Measurements from ENCODE around the gene EBPL. TPM values are rescaled to one million over a fixed set of nuclear protein-coding genes. Genes with fewer than 3 reads are reported as not detected.

Gene EBPL
- total and polyA plus RNA-seq, 2 of the 4 experiments (the other 2 are of a cell fraction), result 57.9 to 65.3 TPM

GRCh38 chr13:49716615-49717014, 25.3 kb upstream of the EBPL start:
- no peak overlapping the region for H2AK5ac ChIP-seq (ENCODE audit: low read depth, low read length)
- H3K9me3 ChIP-seq (ENCODE audit: control insufficient read depth, insufficient read depth, low read length), result peaks cover 8% of the 10 kb centered on the region
- no peak overlapping the region for H2BK20ac ChIP-seq (ENCODE audit: low read depth, low read length)
- WGBS, 2 experiments (ENCODE audit: extremely low coverage in 2 of 2, insufficient read length in 1 of 2), result 100% methylated on average over 1 of the region's 6 CpGs; no CpG with 5 or more reads in 1 of the 2 experiments
- no peak overlapping the region for H2AFZ ChIP-seq (replicated peaks; ENCODE audit: low read length, poor library complexity)
- no TSS peak for BruUV-seq (replicated peaks)
- no peak overlapping the region for H4K5ac ChIP-seq (ENCODE audit: low read depth, low read length)
- no peak overlapping the region for H2BK120ac ChIP-seq (ENCODE audit: low read depth, low read length)
- H3K36me3 ChIP-seq (ENCODE audit: control insufficient read depth, insufficient read depth, low read length), result peaks cover 19% of the 10 kb centered on the region
- H2AK9ac ChIP-seq (replicated peaks; ENCODE audit: low read depth, low read length, poor library complexity), result no peak overlapping the region
- no peak overlapping the region for H3K56ac ChIP-seq (ENCODE audit: extremely low read depth, insufficient read depth, low read length)
- H2BK15ac ChIP-seq (ENCODE audit: low read depth, low read length), result no peak overlapping the region
- no peak overlapping the region for H3K4ac ChIP-seq (ENCODE audit: low read depth, low read length)
- no peaks in the 10 kb centered on the region for H3K9me1 ChIP-seq (ENCODE audit: insufficient read depth, low read length)
- dilution Hi-C loops (cut with HindIII; ENCODE audit: low sequenced_read_pairs, unreplicated experiment), result no loop called here
- TF ChIP-seq MXI1 (IDR thresholded peaks at IDR 0.05; ENCODE audit: borderline replicate concordance, low read depth, low read length) (no peak), FOS (IDR thresholded peaks at IDR 0.05; ENCODE audit: low read depth, low read length) (no peak), RFX5 (IDR thresholded peaks at IDR 0.05; ENCODE audit: low read depth, low read length) (no peak), RCOR1 (IDR thresholded peaks at IDR 0.05; ENCODE audit: insufficient replicate concordance, low read length) (no peak), CTCF (conservative IDR thresholded peaks at IDR 0.05; ENCODE audit: low read depth, low read length) (no peak), POLR2A (IDR thresholded peaks at IDR 0.05; ENCODE audit: low read depth, low read length) (no peak)
- TF ChIP-seq, protein P1, sequence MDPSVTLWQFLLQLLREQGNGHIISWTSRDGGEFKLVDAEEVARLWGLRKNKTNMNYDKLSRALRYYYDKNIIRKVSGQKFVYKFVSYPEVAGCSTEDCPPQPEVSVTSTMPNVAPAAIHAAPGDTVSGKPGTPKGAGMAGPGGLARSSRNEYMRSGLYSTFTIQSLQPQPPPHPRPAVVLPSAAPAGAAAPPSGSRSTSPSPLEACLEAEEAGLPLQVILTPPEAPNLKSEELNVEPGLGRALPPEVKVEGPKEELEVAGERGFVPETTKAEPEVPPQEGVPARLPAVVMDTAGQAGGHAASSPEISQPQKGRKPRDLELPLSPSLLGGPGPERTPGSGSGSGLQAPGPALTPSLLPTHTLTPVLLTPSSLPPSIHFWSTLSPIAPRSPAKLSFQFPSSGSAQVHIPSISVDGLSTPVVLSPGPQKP (IDR thresholded peaks at IDR 0.05; ENCODE audit: borderline replicate concordance, low read depth, low read length), result no peak
- ChIA-PET CTCF (no interaction called here), POLR2A (ENCODE audit: unreplicated experiment) (interaction anchor here (0.7 kb wide), 1 partner anchor 24 kb away, joined by 3 read pairs; no protein-coding TSS in a partner anchor)
- H3K23ac ChIP-seq (ENCODE audit: low read depth, low read length), result no peak overlapping the region
- peaks cover 0 to 6% of the 10 kb centered on the region in 2 experiments; a peak in 3 of 4 replicates for H3K79me1 ChIP-seq (ENCODE audit: low read depth in 1 of 2, low read length in 2 of 2)
- no peak overlapping the region for H2BK5ac ChIP-seq (ENCODE audit: low read depth, low read length, poor library complexity, severe bottlenecking)
- no peaks in the 10 kb centered on the region for H3K27me3 ChIP-seq (ENCODE audit: control insufficient read depth, insufficient read depth, low read length)
- no peak overlapping the region for H3K18ac ChIP-seq (ENCODE audit: low read depth, low read length)
- H3K9ac ChIP-seq (ENCODE audit: low read depth, low read length), result no peak overlapping the region
- H3K4me3 ChIP-seq (ENCODE audit: insufficient read depth, low read depth, low read length), result no peak overlapping the region
- no peak overlapping the region for H3K27ac ChIP-seq (ENCODE audit: insufficient read depth, low read length)
- H3K4me2 ChIP-seq (ENCODE audit: low read depth, low read length), result no peak overlapping the region
- H3K14ac ChIP-seq (replicated peaks; ENCODE audit: low read depth, low read length), result no peak overlapping the region
- intact Hi-C loops (cut with micrococcal nuclease), result no loop called here
- H4K20me1 ChIP-seq (ENCODE audit: insufficient read depth, low read length), result peaks cover 3% of the 10 kb centered on the region
- H3K4me1 ChIP-seq (ENCODE audit: control insufficient read depth, insufficient read depth, low read length), result peaks cover 3% of the 10 kb centered on the region
- ATAC-seq (ENCODE audit: low read depth) (no peak), DNase-seq (no peak)
- H4K8ac ChIP-seq (ENCODE audit: low read depth in 2 of 2, low read length in 2 of 2), result no peak overlapping the region
- in situ Hi-C loops (cut with MboI; ENCODE audit: low sequenced_read_pairs), result no loop called here
- no peak overlapping the region for H4K91ac ChIP-seq (ENCODE audit: insufficient read depth, low read depth, low read length)
